Measurements from ENCODE around the gene PBX3.
"Not testable (repeated sequence)": the region's sequence is repeated elsewhere in the genome, so short reads cannot be mapped to it uniquely, and the experiment has no call there.

The PBX3 gene

GRCh38 chr9:125749287-125749935 is 2.2 kb downstream of the PBX3 start:
- no peak for DNase-seq

- no peak for DNase-seq
Measured at GRCh38 chr9:125749951-125750626, 2.9 kb downstream of the PBX3 start.

- no peak for DNase-seq
Measured at GRCh38 chr9:125750627-125751011, 3.4 kb downstream of the PBX3 start.

GRCh38 chr9:125752070-125752628 is 5.0 kb downstream of the PBX3 start:
- DNase-seq = no peak

GRCh38 chr9:125754096-125754495 is 6.9 kb downstream of the PBX3 start:
- no peak for DNase-seq

GRCh38 chr9:125755340-125755739 is 8.2 kb downstream of the PBX3 start:
- no peak for DNase-seq

GRCh38 chr9:125756518-125756917 is 9.3 kb downstream of the PBX3 start:
- no peak for DNase-seq

GRCh38 chr9:125757834-125758233 is 10.7 kb downstream of the PBX3 start:
- peak in 2 of 4 experiments; percentile 42 to 47 for DNase-seq

- DNase-seq = peak; percentile 85 to 94 (median 89)
Measured at GRCh38 chr9:125758986-125759763, 12.0 kb downstream of the PBX3 start.

- peak; percentile 12 to 30 (median 24) for DNase-seq
Measured at GRCh38 chr9:125759764-125760129, 12.6 kb downstream of the PBX3 start.

GRCh38 chr9:125760537-125760936 is 13.4 kb downstream of the PBX3 start:
- DNase-seq = no peak

- peak in 3 of 4 experiments; percentile 7 to 69 (median 69) for DNase-seq
Measured at GRCh38 chr9:125761676-125762450, 14.7 kb downstream of the PBX3 start.

- DNase-seq = no peak
Measured at GRCh38 chr9:125763394-125763801, 16.2 kb downstream of the PBX3 start.

GRCh38 chr9:125764198-125764597 is 17.0 kb downstream of the PBX3 start:
- DNase-seq = no peak

- no peak for DNase-seq
Measured at GRCh38 chr9:125766468-125767221, 19.5 kb downstream of the PBX3 start.

GRCh38 chr9:125767349-125767748 is 20.2 kb downstream of the PBX3 start:
- DNase-seq = no peak

- DNase-seq = no peak
Measured at GRCh38 chr9:125768803-125769202, 21.6 kb downstream of the PBX3 start.

GRCh38 chr9:125771037-125771436 is 23.9 kb downstream of the PBX3 start:
- DNase-seq = no peak

GRCh38 chr9:125772740-125773139 is 25.6 kb downstream of the PBX3 start:
- DNase-seq = no peak

- no peak for DNase-seq
Measured at GRCh38 chr9:125774106-125774505, 26.9 kb downstream of the PBX3 start.

- not testable (repeated sequence) for DNase-seq
Measured at GRCh38 chr9:125776789-125777188, 29.6 kb downstream of the PBX3 start.

Measured in suppressor macrophage (primary cell).